DND-41 (cell line): ENCODE data around the gene CTSE.

ENCODE experiments used
- EZH2 ChIP-seq: IDR thresholded peaks from 3 replicates; pipeline ENCODE4 v1.6.1; 2012; ENCODE audit warnings: borderline replicate concordance, low read depth, mild to moderate bottlenecking, moderate library complexity, low read length, inconsistent platforms; ENCODE audit not compliant: severe bottlenecking
- TF ChIP-seq, protein P1 (sequence below): IDR thresholded peaks from 2 replicates; pipeline ENCODE4 v1.5.1; 2012; ENCODE audit warnings: borderline replicate concordance, low read length, moderate library complexity, mild to moderate bottlenecking; ENCODE audit not compliant: poor library complexity, severe bottlenecking; ENCODE audit errors: extremely low read depth

DNA sequence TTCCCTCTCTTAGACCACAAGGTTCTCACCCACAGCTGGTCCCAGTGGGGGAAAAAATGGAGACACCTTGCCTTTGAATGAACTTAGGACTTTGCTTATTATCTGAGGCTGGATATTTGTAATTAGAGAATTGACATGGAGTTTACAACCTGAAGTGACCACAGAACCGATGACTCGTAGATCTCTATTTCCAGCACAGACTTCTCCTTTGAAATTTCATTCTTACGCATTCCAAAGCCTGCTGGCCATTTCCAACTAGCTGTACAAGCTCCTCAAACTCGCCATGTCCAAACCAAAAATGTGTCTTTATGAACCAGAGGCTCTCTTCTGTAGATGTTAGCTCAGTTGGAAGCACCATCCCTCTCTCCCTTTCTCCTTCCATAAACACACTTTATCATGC, 32.5 kb downstream of the CTSE start:
- TF ChIP-seq, protein P1, sequence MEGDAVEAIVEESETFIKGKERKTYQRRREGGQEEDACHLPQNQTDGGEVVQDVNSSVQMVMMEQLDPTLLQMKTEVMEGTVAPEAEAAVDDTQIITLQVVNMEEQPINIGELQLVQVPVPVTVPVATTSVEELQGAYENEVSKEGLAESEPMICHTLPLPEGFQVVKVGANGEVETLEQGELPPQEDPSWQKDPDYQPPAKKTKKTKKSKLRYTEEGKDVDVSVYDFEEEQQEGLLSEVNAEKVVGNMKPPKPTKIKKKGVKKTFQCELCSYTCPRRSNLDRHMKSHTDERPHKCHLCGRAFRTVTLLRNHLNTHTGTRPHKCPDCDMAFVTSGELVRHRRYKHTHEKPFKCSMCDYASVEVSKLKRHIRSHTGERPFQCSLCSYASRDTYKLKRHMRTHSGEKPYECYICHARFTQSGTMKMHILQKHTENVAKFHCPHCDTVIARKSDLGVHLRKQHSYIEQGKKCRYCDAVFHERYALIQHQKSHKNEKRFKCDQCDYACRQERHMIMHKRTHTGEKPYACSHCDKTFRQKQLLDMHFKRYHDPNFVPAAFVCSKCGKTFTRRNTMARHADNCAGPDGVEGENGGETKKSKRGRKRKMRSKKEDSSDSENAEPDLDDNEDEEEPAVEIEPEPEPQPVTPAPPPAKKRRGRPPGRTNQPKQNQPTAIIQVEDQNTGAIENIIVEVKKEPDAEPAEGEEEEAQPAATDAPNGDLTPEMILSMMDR, result no peak
- no peak for TF ChIP-seq EZH2
